ENCODE data around the gene CDY1B. TPM values are rescaled to one million over a fixed set of nuclear protein-coding genes. Genes with fewer than 3 reads are reported as not detected.
"Not testable (repeated sequence)": the region's sequence is repeated elsewhere in the genome, so short reads cannot be mapped to it uniquely, and the experiment has no call there.

CDY1B gene, protein sequence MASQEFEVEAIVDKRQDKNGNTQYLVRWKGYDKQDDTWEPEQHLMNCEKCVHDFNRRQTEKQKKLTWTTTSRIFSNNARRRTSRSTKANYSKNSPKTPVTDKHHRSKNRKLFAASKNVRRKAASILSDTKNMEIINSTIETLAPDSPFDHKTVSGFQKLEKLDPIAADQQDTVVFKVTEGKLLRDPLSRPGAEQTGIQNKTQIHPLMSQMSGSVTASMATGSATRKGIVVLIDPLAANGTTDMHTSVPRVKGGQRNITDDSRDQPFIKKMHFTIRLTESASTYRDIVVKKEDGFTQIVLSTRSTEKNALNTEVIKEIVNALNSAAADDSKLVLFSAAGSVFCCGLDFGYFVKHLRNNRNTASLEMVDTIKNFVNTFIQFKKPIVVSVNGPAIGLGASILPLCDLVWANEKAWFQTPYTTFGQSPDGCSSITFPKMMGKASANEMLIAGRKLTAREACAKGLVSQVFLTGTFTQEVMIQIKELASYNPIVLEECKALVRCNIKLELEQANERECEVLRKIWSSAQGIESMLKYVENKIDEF
- not detected for total RNA-seq
- not detected for polyA plus RNA-seq
- long read RNA-seq, donor 1 = 0 reads
- long read RNA-seq, donor 2 = 0 reads
- long read RNA-seq, donor 3 = 0 reads
- long read RNA-seq, donor 4 = 0 reads
- long read RNA-seq, donor 5 = 0 reads
- long read RNA-seq, donor 6 = 0 reads
- long read RNA-seq, donor 7 = 0 reads
- long read RNA-seq, donor 8 = 0 reads
- long read RNA-seq, donor 9 = 0 reads
- long read RNA-seq, donor 10 = 0 reads

DNA sequence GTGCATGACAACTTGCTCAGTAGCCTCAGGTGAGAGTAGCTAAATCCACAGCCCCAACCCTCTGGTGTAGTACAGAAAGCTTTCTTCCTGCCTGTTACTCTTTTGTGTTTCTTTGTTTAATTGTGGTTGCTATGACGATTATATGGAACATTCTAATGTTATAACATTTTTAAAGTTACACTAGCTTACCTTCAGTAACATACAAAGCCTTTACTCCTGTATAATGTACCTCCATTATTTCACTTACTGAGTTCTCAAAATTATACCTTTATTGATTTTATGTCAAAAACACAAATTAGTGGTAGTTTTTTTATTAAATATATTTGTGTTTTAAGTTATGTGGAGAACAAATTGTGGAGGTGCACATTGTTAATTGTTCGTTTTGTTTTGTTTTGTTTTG lies at the start of gene CDY1B:
Gene CDY1B, minus strand, starts transcription at position 101 of the 400 bp plus-strand sequence. CDS start 331 bp downstream, outside the sequence.
- not testable (repeated sequence) for DNase-seq (ENCODE audit: low read depth in 6 of 9, low spot score in 9 of 9); H3K4me3 ChIP-seq (ENCODE audit: low read length in 2 of 2); H3K36me3 ChIP-seq (ENCODE audit: control insufficient read depth in 2 of 2, insufficient read depth in 2 of 2, low read length in 1 of 2); H3K9me3 ChIP-seq (ENCODE audit: control insufficient read depth in 2 of 2, insufficient read depth in 1 of 2, low read length in 1 of 2); H3K4me1 ChIP-seq (ENCODE audit: control insufficient read depth in 2 of 2, insufficient read depth in 2 of 2, low read length in 2 of 2); H3K27me3 ChIP-seq (ENCODE audit: control insufficient read depth in 2 of 2, insufficient read depth in 1 of 2, low read length in 1 of 2); H3K27ac ChIP-seq (ENCODE audit: low read depth in 1 of 2, low read length in 1 of 2)
- no CpG with 5 or more reads among the region's 2 CpGs for WGBS

- not testable (repeated sequence) for DNase-seq (ENCODE audit: low read depth in 6 of 9, low spot score in 9 of 9); H3K9me3 ChIP-seq (ENCODE audit: control insufficient read depth in 2 of 2, insufficient read depth in 1 of 2, low read length in 1 of 2); H3K4me1 ChIP-seq (ENCODE audit: control insufficient read depth in 2 of 2, insufficient read depth in 2 of 2, low read length in 2 of 2); H3K36me3 ChIP-seq (ENCODE audit: control insufficient read depth in 2 of 2, insufficient read depth in 2 of 2, low read length in 1 of 2); H3K4me3 ChIP-seq (ENCODE audit: low read length in 2 of 2); H3K27me3 ChIP-seq (ENCODE audit: control insufficient read depth in 2 of 2, insufficient read depth in 1 of 2, low read length in 1 of 2); H3K27ac ChIP-seq (ENCODE audit: low read depth in 1 of 2, low read length in 1 of 2)
These were observed 1.7 kb upstream of the CDY1B start for GRCh38 chrY:24049525-24049924.

GRCh38 chrY:24043209-24043608 lies 4.6 kb downstream of the CDY1B start:
- H3K27me3 ChIP-seq (ENCODE audit: control insufficient read depth in 2 of 2, insufficient read depth in 1 of 2, low read length in 1 of 2); H3K27ac ChIP-seq (ENCODE audit: low read depth in 1 of 2, low read length in 1 of 2); H3K4me1 ChIP-seq (ENCODE audit: control insufficient read depth in 2 of 2, insufficient read depth in 2 of 2, low read length in 2 of 2); H3K4me3 ChIP-seq (ENCODE audit: low read length in 2 of 2); H3K9me3 ChIP-seq (ENCODE audit: control insufficient read depth in 2 of 2, insufficient read depth in 1 of 2, low read length in 1 of 2); H3K36me3 ChIP-seq (ENCODE audit: control insufficient read depth in 2 of 2, insufficient read depth in 2 of 2, low read length in 1 of 2); DNase-seq (ENCODE audit: low read depth in 6 of 9, low spot score in 9 of 9): not testable (repeated sequence)
- WGBS = no CpG with 5 or more reads among the region's 3 CpGs

GRCh38 chrY:24039008-24039718 lies 8.7 kb downstream of the CDY1B start:
- H3K4me1 ChIP-seq (ENCODE audit: control insufficient read depth in 2 of 2, insufficient read depth in 2 of 2, low read length in 2 of 2); H3K4me3 ChIP-seq (ENCODE audit: low read length in 2 of 2); H3K27me3 ChIP-seq (ENCODE audit: control insufficient read depth in 2 of 2, insufficient read depth in 1 of 2, low read length in 1 of 2); H3K36me3 ChIP-seq (ENCODE audit: control insufficient read depth in 2 of 2, insufficient read depth in 2 of 2, low read length in 1 of 2); H3K27ac ChIP-seq (ENCODE audit: low read depth in 1 of 2, low read length in 1 of 2); DNase-seq (ENCODE audit: low read depth in 6 of 9, low spot score in 9 of 9); H3K9me3 ChIP-seq (ENCODE audit: control insufficient read depth in 2 of 2, insufficient read depth in 1 of 2, low read length in 1 of 2): not testable (repeated sequence)
- WGBS = no CpG with 5 or more reads among the region's 4 CpGs

GRCh38 chrY:24026212-24027103 lies 21.4 kb downstream of the CDY1B start:
- not testable (repeated sequence) for DNase-seq (ENCODE audit: low read depth in 6 of 9, low spot score in 9 of 9); H3K4me3 ChIP-seq (ENCODE audit: low read length in 2 of 2); H3K9me3 ChIP-seq (ENCODE audit: control insufficient read depth in 2 of 2, insufficient read depth in 1 of 2, low read length in 1 of 2); H3K27me3 ChIP-seq (ENCODE audit: control insufficient read depth in 2 of 2, insufficient read depth in 1 of 2, low read length in 1 of 2); H3K4me1 ChIP-seq (ENCODE audit: control insufficient read depth in 2 of 2, insufficient read depth in 2 of 2, low read length in 2 of 2); H3K36me3 ChIP-seq (ENCODE audit: control insufficient read depth in 2 of 2, insufficient read depth in 2 of 2, low read length in 1 of 2); H3K27ac ChIP-seq (ENCODE audit: low read depth in 1 of 2, low read length in 1 of 2)
- no CpG with 5 or more reads among the region's 9 CpGs for WGBS

Data from thymus (tissue), 14 donors.